MM.1S (cell line): Measurements from ENCODE around the gene LEPROT.

ENCODE experiments used
- DNase-seq: peaks from one replicate; pipeline ENCODE4 v3.0.0-alpha.2; 2015
- H2AFZ ChIP-seq: fragments of 300-600 bp; sonication (generic); 2 replicates; pipeline ENCODE4 v1.6.0; 2016; ENCODE audit warnings: antibody characterized with exemption, low read length
- H3F3A ChIP-seq: fragments of 300-600 bp; sonication (generic); 2 replicates; pipeline ENCODE4 v1.6.1; 2016; ENCODE audit warnings: mild to moderate bottlenecking, antibody characterized with exemption, low read length, moderate library complexity, mixed read lengths; ENCODE audit not compliant: insufficient read depth
- H3K27ac ChIP-seq: fragments of 300-600 bp; sonication (generic); 2 replicates; pipeline ENCODE4 v1.5.1; 2016; ENCODE audit warnings: mild to moderate bottlenecking, low read length
- H3K27me3 ChIP-seq: fragments of 300-600 bp; sonication (generic); replicated peaks from 2 replicates; pipeline ENCODE4 v1.6.0; 2016; ENCODE audit warnings: low read length; ENCODE audit not compliant: insufficient read depth
- H3K36me3 ChIP-seq: fragments of 300-600 bp; sonication (generic); replicated peaks from 2 replicates; pipeline ENCODE4 v1.6.1; 2016; ENCODE audit warnings: mild to moderate bottlenecking, low read length, mixed read lengths; ENCODE audit not compliant: insufficient read depth
- H3K4me1 ChIP-seq: fragments of 300-600 bp; sonication (generic); 2 replicates; pipeline ENCODE4 v1.6.1; 2016; ENCODE audit warnings: low read length, mixed read lengths
- H3K4me2 ChIP-seq: fragments of 300-600 bp; sonication (generic); 2 replicates; pipeline ENCODE4 v1.6.0; 2016; ENCODE audit warnings: low read depth, low read length
- H3K4me3 ChIP-seq: fragments of 300-600 bp; sonication (generic); 2 replicates; pipeline ENCODE4 v1.5.1; 2016; ENCODE audit warnings: low read length, mixed read lengths
- H3K79me2 ChIP-seq: fragments of 300-600 bp; sonication (generic); 2 replicates; pipeline ENCODE4 v1.6.1; 2016; ENCODE audit warnings: mixed run types, low read length, mixed read lengths
- H3K9ac ChIP-seq: fragments of 300-600 bp; sonication (generic); 2 replicates; pipeline ENCODE4 v1.6.1; 2016; ENCODE audit warnings: low read length, mixed read lengths
- H3K9me2 ChIP-seq: fragments of 300-600 bp; sonication (generic); replicated peaks from 2 replicates; pipeline ENCODE4 v1.6.1; 2016; ENCODE audit warnings: mild to moderate bottlenecking, low read length, mixed read lengths; ENCODE audit not compliant: insufficient read depth
- H3K9me3 ChIP-seq: fragments of 300-600 bp; sonication (generic); replicated peaks from 2 replicates; pipeline ENCODE4 v1.6.1; 2016; ENCODE audit warnings: mild to moderate bottlenecking, low read length, mixed read lengths; ENCODE audit not compliant: insufficient read depth
- H4K20me1 ChIP-seq: fragments of 300-600 bp; sonication (generic); 2 replicates; pipeline ENCODE4 v1.6.1; 2016; ENCODE audit warnings: mild to moderate bottlenecking, low read length, moderate library complexity, mixed read lengths; ENCODE audit not compliant: insufficient read depth
- CTCF ChIP-seq: fragments of 300-600 bp; sonication (generic); IDR thresholded peaks from 2 replicates; pipeline ENCODE4 v1.5.1; 2016; ENCODE audit warnings: antibody characterized with exemption, low read length, mixed read lengths
- EZH2 ChIP-seq: fragments of 300-600 bp; sonication (generic); optimal IDR thresholded peaks from 2 replicates; pipeline ENCODE3; 2017; ENCODE audit warnings: low read depth, mild to moderate bottlenecking, antibody characterized with exemption, low read length, mixed read lengths
- EZH2phosphoT487 ChIP-seq: fragments of 300-600 bp; sonication (generic); IDR thresholded peaks from 2 replicates; pipeline ENCODE4 v1.6.1; 2018; ENCODE audit warnings: antibody characterized with exemption, low read length

The LEPROT gene

GRCh38 chr1:65404941-65405340 is 15.5 kb upstream of the LEPROT start:
- H3K4me1 ChIP-seq: no peaks in the 10 kb centered on the region
- H3K36me3 ChIP-seq: no peaks in the 10 kb centered on the region
- H3F3A ChIP-seq: no peaks in the 10 kb centered on the region
- H3K9ac ChIP-seq: no peak overlapping the region
- no peak overlapping the region for H3K4me3 ChIP-seq
- no peak overlapping the region for H3K27ac ChIP-seq
- no peaks in the 10 kb centered on the region for H3K27me3 ChIP-seq
- no peaks in the 10 kb centered on the region for H3K9me3 ChIP-seq
- no peak for DNase-seq
- no peak overlapping the region for H3K4me2 ChIP-seq
- no peaks in the 10 kb centered on the region for H3K79me2 ChIP-seq
- H2AFZ ChIP-seq: no peak overlapping the region
- no peak for TF ChIP-seq EZH2
- no peak for TF ChIP-seq EZH2phosphoT487
- no peak for TF ChIP-seq CTCF
- no peaks in the 10 kb centered on the region for H3K9me2 ChIP-seq
- no peaks in the 10 kb centered on the region for H4K20me1 ChIP-seq

- Histone ChIP-seq H4K20me1 (no peaks in the 10 kb centered on the region), H3K27me3 (no peaks in the 10 kb centered on the region), H3K9ac (no peak overlapping the region), H3K9me2 (no peaks in the 10 kb centered on the region), H3K27ac (no peak overlapping the region), H3F3A (no peaks in the 10 kb centered on the region), H3K36me3 (no peaks in the 10 kb centered on the region), H3K79me2 (no peaks in the 10 kb centered on the region), H3K4me3 (no peak overlapping the region), H3K4me2 (no peak overlapping the region), H3K4me1 (no peaks in the 10 kb centered on the region), H2AFZ (no peak overlapping the region), H3K9me3 (no peaks in the 10 kb centered on the region)
- DNase-seq: no peak
- no peak for TF ChIP-seq CTCF
- TF ChIP-seq EZH2phosphoT487: no peak
- TF ChIP-seq EZH2: no peak
These were observed 12.6 kb upstream of the LEPROT start for GRCh38 chr1:65407877-65408276.

- no peaks in the 10 kb centered on the region for H3F3A ChIP-seq
- H3K9me2 ChIP-seq: no peaks in the 10 kb centered on the region
- no peak for TF ChIP-seq CTCF
- no peak for TF ChIP-seq EZH2
- no peak for TF ChIP-seq EZH2phosphoT487
- H3K4me1 ChIP-seq: no peaks in the 10 kb centered on the region
- no peak overlapping the region for H3K4me3 ChIP-seq
- H3K9me3 ChIP-seq: no peaks in the 10 kb centered on the region
- no peaks in the 10 kb centered on the region for H3K27me3 ChIP-seq
- H3K4me2 ChIP-seq: no peak overlapping the region
- H3K27ac ChIP-seq: no peak overlapping the region
- no peak overlapping the region for H2AFZ ChIP-seq
- no peak for DNase-seq
- H4K20me1 ChIP-seq: no peaks in the 10 kb centered on the region
- H3K9ac ChIP-seq: no peak overlapping the region
- H3K36me3 ChIP-seq: no peaks in the 10 kb centered on the region
- H3K79me2 ChIP-seq: no peaks in the 10 kb centered on the region
These were observed 11.2 kb upstream of the LEPROT start for GRCh38 chr1:65409314-65409713.
